GM21367 (cell line): ENCODE measurements around the gene PROZ.

Experiments used
- ATAC-seq: cut with Tn5 transposase; IDR thresholded peaks from one replicate; pipeline ENCODE4 v1.9.1; 2021; ENCODE audit not compliant: unreplicated experiment

PROZ gene

GRCh38 chr13:113196970-113197737 lies 38.7 kb downstream of the PROZ start:
- no peak for ATAC-seq

- ATAC-seq = no peak
Observed at GRCh38 chr13:113201815-113202214, 43.4 kb downstream of the PROZ start.

GRCh38 chr13:113202912-113203311 lies 44.5 kb downstream of the PROZ start:
- ATAC-seq = no peak

- ATAC-seq = no peak
Observed at GRCh38 chr13:113203507-113204377, 45.3 kb downstream of the PROZ start.

GRCh38 chr13:113204378-113204734 lies 45.9 kb downstream of the PROZ start:
- ATAC-seq = no peak

- ATAC-seq = no peak
Observed at GRCh38 chr13:113205428-113205931, 47.0 kb downstream of the PROZ start.

- no peak for ATAC-seq
Observed at GRCh38 chr13:113207460-113207859, 49.0 kb downstream of the PROZ start.

- peak; percentile 6 for ATAC-seq
Observed at GRCh38 chr13:113207890-113208420, 49.5 kb downstream of the PROZ start.

GRCh38 chr13:113208421-113209335 lies 50.2 kb downstream of the PROZ start, which contains the start of gene PCID2:
Gene PCID2, minus strand, starts transcription at chr13:113208669. Its CDS starts 35 bp downstream, at chr13:113208634.
- ATAC-seq = peak; percentile 61

- peak; percentile 36 for ATAC-seq
Observed at GRCh38 chr13:113209336-113209758, 50.9 kb downstream of the PROZ start, which contains the start of gene CUL4A. Gene CUL4A, plus strand, starts transcription at chr13:113209613. Its CDS starts 15 bp downstream, at chr13:113209628.

- ATAC-seq = peak; percentile 41
Observed at GRCh38 chr13:113209759-113210421, 51.4 kb downstream of the PROZ start.

- ATAC-seq = no peak
Observed at GRCh38 chr13:113210833-113211232, 52.4 kb downstream of the PROZ start.

- no peak for ATAC-seq
Observed at GRCh38 chr13:113211774-113212173, 53.3 kb downstream of the PROZ start.

- ATAC-seq = no peak
Observed at GRCh38 chr13:113216254-113217048, 58.0 kb downstream of the PROZ start.

GRCh38 chr13:113218586-113218985 lies 60.1 kb downstream of the PROZ start:
- ATAC-seq = no peak

- ATAC-seq = no peak
Observed at GRCh38 chr13:113219256-113219940, 61.0 kb downstream of the PROZ start.

- ATAC-seq = no peak
Observed at GRCh38 chr13:113220141-113220598, 61.7 kb downstream of the PROZ start.

GRCh38 chr13:113220877-113221276 lies 62.4 kb downstream of the PROZ start:
- ATAC-seq = no peak
